ENCODE results near the gene LRRC28. TPM values are rescaled to one million over a fixed set of nuclear protein-coding genes. Genes with fewer than 3 reads are reported as not detected.
A peak's percentile ranks its signal among the peaks of the same experiment; 100 is the strongest.

The LRRC28 gene
- total and polyA plus RNA-seq, 5 donors, result 13.7 to 30.9 (median 30.5) TPM

GRCh38 chr15:99326235-99326634, 75.0 kb downstream of the LRRC28 start:
- no peaks in the 10 kb centered on the region for H3K4me1 ChIP-seq (ENCODE audit: control insufficient read depth, insufficient read depth, low read length)
- no peak overlapping the region for H3K27ac ChIP-seq (ENCODE audit: low read length)
- peak in 1 of 2 donors; percentile 43 for ATAC-seq
- 94% methylated on average over 1 of the region's 1 CpG for WGBS
- H3K27me3 ChIP-seq (ENCODE audit: control insufficient read depth, insufficient read depth), result no peaks in the 10 kb centered on the region
- intact Hi-C loops (cut with DNase I), result no loop called here
- no peak overlapping the region for H3K4me3 ChIP-seq (ENCODE audit: low read length)
- H3K9me3 ChIP-seq (ENCODE audit: control insufficient read depth, low read length), result no peaks in the 10 kb centered on the region
- DNase-seq, result no peak

GRCh38 chr15:99328106-99329072, 77.1 kb downstream of the LRRC28 start:
- no peak for ATAC-seq
- intact Hi-C loops (cut with DNase I), result no loop called here
- no peaks in the 10 kb centered on the region for H3K9me3 ChIP-seq (ENCODE audit: control insufficient read depth, low read length)
- H3K4me3 ChIP-seq (ENCODE audit: low read length), result no peak overlapping the region
- no peak for DNase-seq
- no peaks in the 10 kb centered on the region for H3K27me3 ChIP-seq (ENCODE audit: control insufficient read depth, insufficient read depth)
- peaks cover 2% of the 10 kb centered on the region for H3K4me1 ChIP-seq (ENCODE audit: control insufficient read depth, insufficient read depth, low read length)
- 92% methylated on average over 7 of the region's 7 CpGs for WGBS
- H3K27ac ChIP-seq (ENCODE audit: low read length), result no peak overlapping the region

GRCh38 chr15:99331381-99331780, 80.1 kb downstream of the LRRC28 start:
- no peak for ATAC-seq
- WGBS, result 94% methylated on average over 2 of the region's 2 CpGs
- no peak overlapping the region for H3K4me3 ChIP-seq (ENCODE audit: low read length)
- no peaks in the 10 kb centered on the region for H3K9me3 ChIP-seq (ENCODE audit: control insufficient read depth, low read length)
- no peak for DNase-seq
- intact Hi-C loops (cut with DNase I), result no loop called here
- no peak overlapping the region for H3K27ac ChIP-seq (ENCODE audit: low read length)
- peaks cover 4% of the 10 kb centered on the region for H3K4me1 ChIP-seq (ENCODE audit: control insufficient read depth, insufficient read depth, low read length)
- no peaks in the 10 kb centered on the region for H3K27me3 ChIP-seq (ENCODE audit: control insufficient read depth, insufficient read depth)

GRCh38 chr15:99333413-99333812, 82.1 kb downstream of the LRRC28 start:
- Histone ChIP-seq H3K4me3 (ENCODE audit: low read length) (no peak overlapping the region), H3K9me3 (ENCODE audit: control insufficient read depth, low read length) (no peaks in the 10 kb centered on the region), H3K27ac (ENCODE audit: low read length) (no peak overlapping the region), H3K4me1 (ENCODE audit: control insufficient read depth, insufficient read depth, low read length) (peaks cover 4% of the 10 kb centered on the region), H3K27me3 (ENCODE audit: control insufficient read depth, insufficient read depth) (no peaks in the 10 kb centered on the region)
- DNase-seq, result no peak
- no peak for ATAC-seq
- intact Hi-C loops (cut with DNase I), result no loop called here

GRCh38 chr15:99333981-99334380, 82.7 kb downstream of the LRRC28 start:
- Histone ChIP-seq H3K9me3 (ENCODE audit: control insufficient read depth, low read length) (no peaks in the 10 kb centered on the region), H3K4me1 (ENCODE audit: control insufficient read depth, insufficient read depth, low read length) (peaks cover 4% of the 10 kb centered on the region), H3K27me3 (ENCODE audit: control insufficient read depth, insufficient read depth) (no peaks in the 10 kb centered on the region), H3K27ac (ENCODE audit: low read length) (no peak overlapping the region), H3K4me3 (ENCODE audit: low read length) (no peak overlapping the region)
- no peak for DNase-seq
- WGBS, result 83% methylated on average over 8 of the region's 8 CpGs
- no peak for ATAC-seq
- intact Hi-C loops (cut with DNase I), result no loop called here

GRCh38 chr15:99335508-99335907, 84.2 kb downstream of the LRRC28 start:
- no peak overlapping the region for H3K4me3 ChIP-seq (ENCODE audit: low read length)
- intact Hi-C loops (cut with DNase I), result no loop called here
- no peaks in the 10 kb centered on the region for H3K9me3 ChIP-seq (ENCODE audit: control insufficient read depth, low read length)
- peaks cover 4% of the 10 kb centered on the region for H3K4me1 ChIP-seq (ENCODE audit: control insufficient read depth, insufficient read depth, low read length)
- H3K27ac ChIP-seq (ENCODE audit: low read length), result no peak overlapping the region
- H3K27me3 ChIP-seq (ENCODE audit: control insufficient read depth, insufficient read depth), result no peaks in the 10 kb centered on the region
- peak; percentile 84 to 88 for ATAC-seq
- DNase-seq, result peak in 1 of 3 donors; percentile 19

- ATAC-seq (no peak), DNase-seq (no peak)
- no peaks in the 10 kb centered on the region for H3K9me3 ChIP-seq (ENCODE audit: control insufficient read depth, low read length)
- 81% methylated on average over 1 of the region's 1 CpG for WGBS
- no peak overlapping the region for H3K4me3 ChIP-seq (ENCODE audit: low read length)
- no peak overlapping the region for H3K27ac ChIP-seq (ENCODE audit: low read length)
- intact Hi-C loops (cut with DNase I), result no loop called here
- H3K27me3 ChIP-seq (ENCODE audit: control insufficient read depth, insufficient read depth), result no peaks in the 10 kb centered on the region
- peaks cover 4% of the 10 kb centered on the region for H3K4me1 ChIP-seq (ENCODE audit: control insufficient read depth, insufficient read depth, low read length)
Measured at GRCh38 chr15:99336794-99337193, 85.5 kb downstream of the LRRC28 start.

- ATAC-seq (no peak), DNase-seq (no peak)
- intact Hi-C loops (cut with DNase I), result no loop called here
- H3K9me3 ChIP-seq (ENCODE audit: control insufficient read depth, low read length), result no peaks in the 10 kb centered on the region
- H3K27ac ChIP-seq (ENCODE audit: low read length), result no peak overlapping the region
- WGBS, result 85% methylated on average over 3 of the region's 3 CpGs
- no peak overlapping the region for H3K4me3 ChIP-seq (ENCODE audit: low read length)
- H3K27me3 ChIP-seq (ENCODE audit: control insufficient read depth, insufficient read depth), result no peaks in the 10 kb centered on the region
- H3K4me1 ChIP-seq (ENCODE audit: control insufficient read depth, insufficient read depth, low read length), result no peaks in the 10 kb centered on the region
Measured at GRCh38 chr15:99340347-99340746, 89.1 kb downstream of the LRRC28 start.

GRCh38 chr15:99341786-99342185, 90.5 kb downstream of the LRRC28 start:
- 93% methylated on average over 1 of the region's 1 CpG for WGBS
- intact Hi-C loops (cut with DNase I), result no loop called here
- DNase-seq (no peak), ATAC-seq (no peak)
- Histone ChIP-seq H3K4me1 (ENCODE audit: control insufficient read depth, insufficient read depth, low read length) (no peaks in the 10 kb centered on the region), H3K4me3 (ENCODE audit: low read length) (no peak overlapping the region), H3K9me3 (ENCODE audit: control insufficient read depth, low read length) (no peaks in the 10 kb centered on the region), H3K27me3 (ENCODE audit: control insufficient read depth, insufficient read depth) (no peaks in the 10 kb centered on the region), H3K27ac (ENCODE audit: low read length) (no peak overlapping the region)

- ATAC-seq (no peak), DNase-seq (no peak)
- Histone ChIP-seq H3K9me3 (ENCODE audit: control insufficient read depth, low read length) (no peaks in the 10 kb centered on the region), H3K4me3 (ENCODE audit: low read length) (no peak overlapping the region), H3K27ac (ENCODE audit: low read length) (no peak overlapping the region), H3K27me3 (ENCODE audit: control insufficient read depth, insufficient read depth) (no peaks in the 10 kb centered on the region), H3K4me1 (ENCODE audit: control insufficient read depth, insufficient read depth, low read length) (no peaks in the 10 kb centered on the region)
- intact Hi-C loops (cut with DNase I), result no loop called here
Measured at GRCh38 chr15:99343208-99343607, 91.9 kb downstream of the LRRC28 start.

GRCh38 chr15:99343881-99344551, 92.7 kb downstream of the LRRC28 start:
- 51% methylated on average over 9 of the region's 9 CpGs for WGBS
- intact Hi-C loops (cut with DNase I), result no loop called here
- no peak overlapping the region for H3K4me3 ChIP-seq (ENCODE audit: low read length)
- peak overlapping the region; percentile 6 for H3K27ac ChIP-seq (ENCODE audit: low read length)
- no peaks in the 10 kb centered on the region for H3K27me3 ChIP-seq (ENCODE audit: control insufficient read depth, insufficient read depth)
- DNase-seq, result peak; percentile 43 to 81 (median 80)
- peak; percentile 88 to 91 for ATAC-seq
- H3K4me1 ChIP-seq (ENCODE audit: control insufficient read depth, insufficient read depth, low read length), result no peaks in the 10 kb centered on the region
- H3K9me3 ChIP-seq (ENCODE audit: control insufficient read depth, low read length), result no peaks in the 10 kb centered on the region

All from right cardiac atrium (tissue), 5 donors.